NCI-H748 treated with DMSO at 0.1 percent for 48 hours (cell line): ENCODE measurements around the gene RNASE11.
"Not testable (repeated sequence)": the region's sequence is repeated elsewhere in the genome, so short reads cannot be mapped to it uniquely, and the experiment has no call there.

Experiments used
- DNase-seq: peaks from one replicate; lab custom pipeline; 2025; lab: John Stamatoyannopoulos, UW

RNASE11 gene

GRCh38 chr14:20614038-20614840, 26.4 kb upstream of the RNASE11 start:
- DNase-seq, result peak; percentile 76

GRCh38 chr14:20613094-20614037, 25.6 kb upstream of the RNASE11 start:
- peak; percentile 93 for DNase-seq

DNA sequence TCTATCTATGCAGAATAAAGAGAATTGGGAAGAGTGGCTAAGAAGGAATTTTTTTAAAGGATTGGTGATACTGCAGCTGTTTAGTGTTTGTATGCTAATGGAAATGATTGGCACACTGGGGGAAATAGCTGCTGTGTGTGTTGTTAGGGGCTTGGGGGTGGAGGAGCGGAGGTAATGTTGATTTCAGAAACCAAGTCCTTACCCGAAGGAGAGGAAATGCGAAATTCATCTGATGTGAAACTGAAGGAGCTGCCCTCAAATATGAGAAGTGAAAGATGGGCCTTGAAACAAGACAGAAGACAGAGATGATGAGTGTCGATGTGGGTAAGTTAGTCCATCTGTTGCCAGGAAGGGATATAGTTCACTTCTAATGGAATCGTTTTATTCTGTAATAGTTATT, 24.6 kb upstream of the RNASE11 start:
- DNase-seq, result no peak

GRCh38 chr14:20611277-20611676, 23.5 kb upstream of the RNASE11 start:
- DNase-seq, result no peak

GRCh38 chr14:20610002-20610765, 22.4 kb upstream of the RNASE11 start:
- peak; percentile 78 for DNase-seq

GRCh38 chr14:20609215-20610001, 21.6 kb upstream of the RNASE11 start:
- peak; percentile 90 for DNase-seq

- DNase-seq, result no peak
Measured at GRCh38 chr14:20608383-20609110, 20.7 kb upstream of the RNASE11 start.

DNA sequence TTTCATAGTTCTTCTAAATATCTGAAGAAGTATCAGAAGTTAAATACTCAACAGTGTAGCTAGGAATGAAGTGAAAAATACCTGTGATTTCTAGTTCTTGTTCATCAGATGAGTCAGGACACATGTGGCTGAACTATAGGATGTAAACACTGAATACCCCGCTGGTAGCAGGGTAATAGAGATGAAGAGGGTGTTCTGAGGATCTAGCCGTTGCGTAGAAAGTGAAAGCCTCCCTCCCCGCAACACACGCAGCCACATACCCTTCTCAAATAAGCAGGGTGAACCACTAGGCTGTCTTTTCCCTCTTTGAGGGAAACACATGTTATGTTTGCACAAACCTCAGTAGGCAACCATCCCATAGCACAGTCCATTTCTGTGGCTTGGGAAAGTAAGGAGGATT, 19.8 kb upstream of the RNASE11 start:
- no peak for DNase-seq

GRCh38 chr14:20606902-20607242, 19.1 kb upstream of the RNASE11 start:
- DNase-seq, result no peak

DNA sequence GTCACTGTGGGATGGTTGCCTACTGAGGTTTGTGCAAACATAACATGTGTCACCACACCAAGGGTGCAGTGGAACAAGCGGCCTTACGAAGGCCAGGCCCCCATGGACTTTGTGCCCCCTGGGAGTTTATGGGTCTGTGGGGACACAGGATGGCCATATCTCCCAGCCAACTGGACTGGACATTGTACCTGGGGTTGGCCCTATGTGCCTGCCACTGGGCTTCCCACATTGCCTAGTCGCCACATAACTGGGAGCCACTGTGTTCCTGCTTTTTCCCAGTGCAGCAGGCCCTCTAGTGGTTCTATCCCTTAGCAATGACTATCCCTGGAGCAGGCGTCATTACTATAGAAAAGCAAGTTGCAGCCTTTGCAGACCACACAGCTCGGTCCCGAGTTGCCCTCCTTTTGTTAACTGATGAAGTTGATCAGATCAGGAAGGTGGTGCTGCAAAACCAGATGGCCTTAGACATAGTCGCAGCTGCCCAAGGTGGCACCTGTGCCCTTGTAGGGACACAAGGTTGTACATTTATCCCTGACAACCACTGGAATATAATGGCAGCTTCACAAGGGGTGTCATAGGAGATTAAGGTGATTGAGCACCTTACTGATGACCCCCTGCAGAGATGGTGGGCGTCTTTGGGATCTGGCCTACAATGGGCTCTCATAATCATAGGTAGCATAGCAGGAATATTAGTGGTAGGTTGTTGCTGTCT, 18.5 kb upstream of the RNASE11 start:
- DNase-seq, result no peak

DNA sequence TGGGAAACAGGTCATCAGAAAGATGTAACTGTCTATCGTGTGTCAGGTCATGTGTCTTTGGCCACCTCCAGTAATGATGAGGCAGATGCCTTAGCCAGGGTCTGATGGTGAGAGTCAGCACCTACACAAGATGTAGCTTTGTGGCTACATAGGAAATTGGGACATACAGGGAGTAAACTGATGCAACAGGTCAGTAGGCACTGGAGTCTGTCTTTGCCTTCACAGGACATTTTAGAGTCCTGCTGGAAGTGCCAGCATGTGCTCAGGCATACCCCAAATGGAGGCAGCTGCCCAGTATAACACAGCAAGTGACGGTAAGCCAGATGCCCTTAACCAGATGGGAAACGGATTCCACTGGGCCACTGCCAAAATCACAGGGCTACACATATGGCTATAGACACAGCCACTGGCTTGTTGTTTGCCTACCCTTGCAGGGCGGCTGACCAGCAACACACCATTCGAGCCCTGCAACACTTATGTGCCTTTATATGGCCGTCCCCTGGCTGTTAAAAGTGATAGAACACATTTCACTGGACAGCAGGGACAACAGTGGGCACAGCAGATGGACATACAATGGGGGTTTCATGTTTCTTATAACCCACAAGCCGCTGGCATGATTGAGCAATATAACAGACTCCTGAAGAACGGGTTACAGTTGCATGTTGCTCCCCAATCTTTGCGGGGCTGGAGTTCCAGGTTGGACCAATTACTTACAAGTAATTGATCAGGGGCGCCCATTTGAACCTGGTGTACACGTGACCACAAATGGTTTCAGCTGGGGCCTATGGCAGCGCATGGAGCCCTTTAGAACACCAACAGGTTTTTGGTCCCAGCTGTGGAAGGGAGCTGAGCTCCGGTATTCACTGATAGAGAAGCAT, 16.3 kb upstream of the RNASE11 start:
- DNase-seq, result no peak

DNA sequence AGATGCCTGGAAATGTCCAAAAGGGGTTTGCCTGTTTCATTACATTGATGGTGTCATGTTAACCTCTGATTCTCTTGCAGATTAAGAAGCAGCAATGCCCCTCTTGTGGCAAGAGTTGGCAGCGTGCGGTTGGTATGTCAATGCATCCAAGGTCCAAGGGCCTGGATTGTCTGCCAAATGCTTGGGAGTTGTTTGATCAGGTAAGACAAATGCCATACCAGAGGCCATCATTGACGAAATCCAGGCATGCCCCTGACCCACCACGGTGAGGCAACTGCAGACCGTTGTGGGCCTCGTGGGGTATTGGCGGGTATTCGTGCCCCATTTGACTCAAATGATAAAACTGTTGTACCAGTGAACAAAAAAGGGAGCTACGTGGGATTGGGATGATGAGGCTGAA, 14.8 kb upstream of the RNASE11 start:
- DNase-seq, result no peak

DNA sequence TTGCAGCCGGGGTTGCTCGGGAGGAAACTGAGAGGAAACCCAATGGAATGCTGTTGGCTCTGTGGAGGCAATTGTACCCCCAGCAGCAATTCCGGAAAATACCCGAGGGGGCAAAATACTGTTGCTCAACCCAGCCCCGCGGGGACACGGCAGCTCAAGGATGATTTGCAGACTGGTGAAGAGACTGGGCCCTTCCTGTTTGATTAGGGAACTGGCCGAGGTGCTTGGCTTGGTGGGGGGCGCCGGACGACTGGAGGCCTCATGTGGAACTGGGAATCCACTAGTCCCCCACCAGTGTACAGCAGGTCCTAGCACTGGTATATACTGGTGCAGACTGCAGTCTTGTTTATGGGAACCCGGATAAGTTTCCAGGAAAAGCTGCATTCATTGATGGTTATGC, 13.7 kb upstream of the RNASE11 start:
- DNase-seq, result no peak

DNA sequence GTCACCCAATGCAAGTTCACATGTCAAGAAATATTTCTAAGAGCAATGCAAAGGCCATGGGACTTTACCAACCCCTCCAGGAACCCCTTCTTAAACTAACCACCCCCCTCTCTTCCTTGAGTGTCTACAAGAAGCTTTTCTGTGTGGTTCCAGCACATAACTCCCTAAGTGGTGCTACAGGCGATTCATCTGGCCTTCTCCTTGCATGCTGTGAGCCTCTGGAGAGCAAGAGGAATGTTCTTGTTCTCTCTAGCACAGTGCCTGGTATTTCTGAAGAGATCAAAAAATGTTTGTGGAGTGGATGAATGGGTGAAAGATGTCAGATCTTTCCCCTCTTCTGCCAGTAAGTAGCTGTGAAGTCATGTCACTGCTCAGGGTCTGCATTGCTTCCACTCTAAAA, 9.3 kb upstream of the RNASE11 start:
- DNase-seq, result no peak

DNA sequence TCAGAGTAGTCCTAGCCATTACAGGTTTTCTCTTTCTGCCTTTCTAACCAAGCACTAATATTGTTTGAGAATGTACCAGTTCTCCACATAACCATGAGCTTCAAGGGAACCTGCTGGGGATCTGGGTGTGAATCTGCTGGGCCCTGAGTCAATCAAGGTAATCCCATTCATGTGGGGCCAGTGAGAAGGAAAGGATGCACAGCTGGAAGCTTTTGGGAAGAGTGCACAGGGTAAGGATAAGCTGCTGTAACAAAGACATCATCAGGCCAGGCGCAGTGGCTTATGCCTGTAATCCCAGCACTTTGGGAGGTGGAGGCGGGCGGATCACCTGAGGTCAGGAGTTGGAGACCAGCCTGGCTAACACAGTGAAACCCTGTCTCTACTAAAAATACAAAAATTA, 7.9 kb upstream of the RNASE11 start:
- not testable (repeated sequence) for DNase-seq

DNA sequence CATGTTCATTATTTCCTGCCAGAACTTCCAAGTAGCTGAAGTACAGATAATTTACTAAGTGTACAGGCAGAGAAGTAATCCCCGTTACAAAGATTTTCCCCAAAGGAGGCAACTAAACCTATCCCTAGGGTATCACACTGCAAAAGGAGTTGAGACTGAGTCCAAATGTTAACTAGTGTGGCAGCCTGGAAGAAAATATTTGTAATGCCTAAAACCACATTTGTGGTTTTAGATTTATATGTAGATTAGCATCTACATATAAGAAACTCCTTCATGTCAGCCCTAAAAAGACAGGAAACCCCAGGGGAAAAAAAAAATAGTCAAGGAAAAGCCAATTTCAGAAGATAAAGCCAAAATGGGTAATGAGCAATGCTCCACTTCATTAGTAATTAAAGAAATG, 4.8 kb upstream of the RNASE11 start:
- DNase-seq, result no peak

GRCh38 chr14:20591235-20591634, 3.4 kb upstream of the RNASE11 start, which contains the start of gene RNASE12:
RNASE12 (minus strand) TSS chr14:20591376; CDS start chr14:20590723, 653 bp downstream.
- DNase-seq, result no peak

DNA sequence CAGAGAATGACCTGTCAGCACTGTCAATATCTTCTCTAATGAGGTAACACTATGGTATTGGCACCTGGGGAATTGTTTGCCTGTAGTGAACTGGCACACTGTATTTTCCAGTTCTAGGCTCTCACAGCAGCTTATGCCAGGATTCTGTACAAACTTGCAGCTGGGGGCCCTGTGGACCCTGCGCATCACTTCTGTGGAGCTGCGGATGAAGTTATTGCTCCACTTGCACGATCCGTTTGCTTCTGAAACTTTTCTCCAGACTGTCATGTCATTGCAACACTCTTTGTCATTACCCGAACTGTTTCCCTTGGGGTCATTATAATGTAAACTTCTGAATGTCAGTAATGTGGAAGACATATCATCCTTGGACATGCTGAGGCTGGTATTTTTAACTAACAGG, 3.9 kb downstream of the RNASE11 start:
- DNase-seq, result no peak

- no peak for DNase-seq
Measured at GRCh38 chr14:20583142-20583541, 4.7 kb downstream of the RNASE11 start.
